Caco-2 (cell line): ENCODE results near the gene ANKDD1A. TPM values are rescaled to one million over a fixed set of nuclear protein-coding genes. Genes with fewer than 3 reads are reported as not detected.

Source experiments
- BruUV-seq: library from RNA; stranded (reverse); fragments of 400-500 nt; replicated peaks from 2 replicates; lab custom pipeline; 2021; lab: Mats Ljungman, UMichigan
- CTCF ChIA-PET: fragments of 300-600 bp; sonication (Branson Sonifier 250); formaldehyde crosslinking; loops from one replicate; lab custom pipeline; 2022; ENCODE audit warnings: antibody characterized with exemption; lab: Charles Lee
- POLR2A ChIA-PET: fragments of 300-600 bp; sonication (Branson Sonifier 250); formaldehyde crosslinking; loops from one replicate; lab custom pipeline; 2022; ENCODE audit warnings: antibody characterized with exemption; lab: Charles Lee
- DNase-seq, 2 experiments: peaks; one replicate each; pipeline versions ENCODE4 v3.0.0 to v3.0.0-alpha.2; 2020 to 2022
- H3K27me3 ChIP-seq: replicated peaks from 2 replicates; pipeline ENCODE4 v1.6.0; 2011; ENCODE audit warnings: low read length; ENCODE audit not compliant: control insufficient read depth, insufficient read depth
- H3K36me3 ChIP-seq: 2 replicates; pipeline ENCODE4 v1.5.1; 2011; ENCODE audit warnings: low read length; ENCODE audit not compliant: control insufficient read depth, insufficient read depth
- H3K4me1 ChIP-seq: fragments of 250-450 bp; sonication (Bioruptor Pico); 2 replicates; pipeline ENCODE4 v1.5.1; 2020; ENCODE audit warnings: mild to moderate bottlenecking
- H3K4me3 ChIP-seq: 2 replicates; pipeline ENCODE4 v1.5.1; 2011; ENCODE audit warnings: low read depth, mild to moderate bottlenecking, control low read depth, low read length
- H3K9me3 ChIP-seq: fragments of 250-450 bp; sonication (Bioruptor Pico); 2 replicates; pipeline ENCODE4 v1.5.1; 2020; ENCODE audit warnings: mild to moderate bottlenecking, moderate library complexity
- H3K27ac Mint-ChIP-seq: one replicate; pipeline ENCODE4 v1.8.0; 2022; ENCODE audit warnings: mixed read lengths; ENCODE audit not compliant: unreplicated experiment
- H3K27me3 Mint-ChIP-seq: one replicate; pipeline ENCODE4 v1.8.0; 2022; ENCODE audit warnings: mixed read lengths; ENCODE audit not compliant: insufficient read depth, unreplicated experiment
- H3K36me3 Mint-ChIP-seq: one replicate; pipeline ENCODE4 v1.8.0; 2022; ENCODE audit warnings: mild to moderate bottlenecking, mixed read lengths; ENCODE audit not compliant: insufficient read depth, unreplicated experiment
- H3K4me1 Mint-ChIP-seq: one replicate; pipeline ENCODE4 v1.8.0; 2022; ENCODE audit warnings: low read depth, mixed read lengths; ENCODE audit not compliant: unreplicated experiment
- H3K4me3 Mint-ChIP-seq: one replicate; pipeline ENCODE4 v1.8.0; 2022; ENCODE audit warnings: mild to moderate bottlenecking, moderate library complexity, mixed read lengths; ENCODE audit not compliant: unreplicated experiment
- H3K9me3 Mint-ChIP-seq: one replicate; pipeline ENCODE4 v1.8.0; 2022; ENCODE audit warnings: mixed read lengths; ENCODE audit not compliant: unreplicated experiment
- CTCF ChIP-seq, 2 experiments: fragments of 200-600 bp in 1 of 2; IDR thresholded peaks; 1 replicate in 1 of 2; 2 replicates in 1 of 2; pipeline versions ENCODE4 v1.5.1 to v1.8.0; 2011 to 2022; ENCODE audit warnings: antibody characterized with exemption in 1 of 2, control low read depth in 1 of 2, inconsistent platforms in 1 of 2, low read depth in 1 of 2, low read length in 1 of 2, mild to moderate bottlenecking in 1 of 2, moderate library complexity in 1 of 2; ENCODE audit not compliant: insufficient read depth in 1 of 2, severe bottlenecking in 1 of 2, unreplicated experiment in 1 of 2
- intact Hi-C: fragments of 100-400 bp; cut with micrococcal nuclease; formaldehyde crosslinking; loops from one replicate; pipeline ENCODE4 v1.10.0; 2022; ENCODE audit not compliant: unreplicated experiment
- total RNA-seq: library from RNA; stranded (reverse); gene quantifications from 2 replicates; pipeline ENCODE4 v1.2.3, GENCODE V29; 2022

The ANKDD1A gene
- total RNA-seq, 1 experiment from 2014 or later: 1.6 TPM

GRCh38 chr15:64883997-64884511 lies 27.6 kb upstream of the ANKDD1A start:
- no peaks in the 10 kb centered on the region for H3K9me3 Mint-ChIP-seq
- DNase-seq: no peak
- intact Hi-C loops: no loop called here
- BruUV-seq: no TSS peak
- H3K4me3 ChIP-seq: no peak overlapping the region
- no peaks in the 10 kb centered on the region for H3K4me1 ChIP-seq
- H3K27ac Mint-ChIP-seq: no peak overlapping the region
- ChIA-PET CTCF (no interaction called here), POLR2A (no interaction called here)
- H3K27me3 ChIP-seq: no peaks in the 10 kb centered on the region
- no peaks in the 10 kb centered on the region for H3K36me3 ChIP-seq
- H3K4me1 Mint-ChIP-seq: no peaks in the 10 kb centered on the region
- H3K27me3 Mint-ChIP-seq: no peaks in the 10 kb centered on the region
- H3K9me3 ChIP-seq: no peaks in the 10 kb centered on the region
- no peak for TF ChIP-seq CTCF (IDR thresholded peaks at IDR 0.05; ENCODE audit: insufficient read depth in 1 of 2, low read depth in 1 of 2, low read length in 1 of 2, severe bottlenecking in 1 of 2, unreplicated experiment in 1 of 2)
- no peak overlapping the region for H3K4me3 Mint-ChIP-seq
- H3K36me3 Mint-ChIP-seq: no peaks in the 10 kb centered on the region

GRCh38 chr15:64884679-64885078 lies 27.0 kb upstream of the ANKDD1A start:
- Histone ChIP-seq H3K9me3 (no peaks in the 10 kb centered on the region), H3K4me3 (no peak overlapping the region), H3K27me3 (no peaks in the 10 kb centered on the region), H3K4me1 (no peaks in the 10 kb centered on the region), H3K36me3 (no peaks in the 10 kb centered on the region)
- no peaks in the 10 kb centered on the region for H3K27me3 Mint-ChIP-seq
- TF ChIP-seq CTCF (IDR thresholded peaks at IDR 0.05; ENCODE audit: insufficient read depth in 1 of 2, low read depth in 1 of 2, low read length in 1 of 2, severe bottlenecking in 1 of 2, unreplicated experiment in 1 of 2): no peak
- no peak overlapping the region for H3K27ac Mint-ChIP-seq
- intact Hi-C loops: no loop called here
- H3K4me1 Mint-ChIP-seq: no peaks in the 10 kb centered on the region
- H3K4me3 Mint-ChIP-seq: no peak overlapping the region
- ChIA-PET CTCF (no interaction called here), POLR2A (no interaction called here)
- BruUV-seq: no TSS peak
- H3K36me3 Mint-ChIP-seq: no peaks in the 10 kb centered on the region
- no peak for DNase-seq
- no peaks in the 10 kb centered on the region for H3K9me3 Mint-ChIP-seq

GRCh38 chr15:64888336-64888735 lies 23.4 kb upstream of the ANKDD1A start:
- H3K4me3 ChIP-seq: no peak overlapping the region
- ChIA-PET POLR2A (no interaction called here), CTCF (interaction anchor here (0.7 kb wide), 1 partner anchor 53 kb away, joined by 3 read pairs; no protein-coding TSS in a partner anchor)
- no peak for DNase-seq
- Mint-ChIP-seq H3K4me1 (no peaks in the 10 kb centered on the region), H3K36me3 (no peaks in the 10 kb centered on the region), H3K4me3 (no peak overlapping the region), H3K9me3 (no peaks in the 10 kb centered on the region), H3K27me3 (no peaks in the 10 kb centered on the region), H3K27ac (no peak overlapping the region)
- H3K36me3 ChIP-seq: no peaks in the 10 kb centered on the region
- TF ChIP-seq CTCF (IDR thresholded peaks at IDR 0.05; ENCODE audit: insufficient read depth in 1 of 2, low read depth in 1 of 2, low read length in 1 of 2, severe bottlenecking in 1 of 2, unreplicated experiment in 1 of 2): no peak
- BruUV-seq: no TSS peak
- no peaks in the 10 kb centered on the region for H3K9me3 ChIP-seq
- intact Hi-C loops: no loop called here
- peaks cover 5% of the 10 kb centered on the region for H3K4me1 ChIP-seq
- H3K27me3 ChIP-seq: no peaks in the 10 kb centered on the region; the same call in 1 of the 2 replicates
